Testis (tissue), 5 donors: ENCODE measurements around the gene AKAP8. TPM values are rescaled to one million over a fixed set of nuclear protein-coding genes. Genes with fewer than 3 reads are reported as not detected.
A peak's percentile ranks its signal among the peaks of the same experiment; 100 is the strongest.

ENCODE experiments used
- DNase-seq: peaks from one replicate; pipeline ENCODE4 v3.0.0-alpha.2; 2019
- H3K27ac ChIP-seq, 2 donors: fragments of 200-600 bp; sonication (generic); one replicate each; pipeline ENCODE4 v1.5.1; 2019
- H3K27me3 ChIP-seq: fragments of 200-600 bp; sonication (generic); one replicate; pipeline ENCODE4 v1.5.1; 2019
- H3K36me3 ChIP-seq: fragments of 200-600 bp; sonication (generic); one replicate; pipeline ENCODE4 v1.5.1; 2017; ENCODE audit warnings: low read depth; ENCODE audit errors: missing control alignments
- H3K4me1 ChIP-seq: fragments of 200-600 bp; sonication (generic); one replicate; pipeline ENCODE4 v1.5.1; 2019
- H3K4me3 ChIP-seq, 2 donors: fragments of 200-600 bp; sonication (generic); one replicate each; pipeline ENCODE4 v1.5.1; 2017 to 2019
- H3K9me3 ChIP-seq: fragments of 200-600 bp; sonication (generic); one replicate; pipeline ENCODE4 v1.5.1; 2017
- POLR2A ChIP-seq: fragments of 450-650 bp; IDR thresholded peaks from one replicate; pipeline ENCODE4 v1.6.1; 2017; ENCODE audit warnings: antibody characterized with exemption, mild to moderate bottlenecking, moderate library complexity
- WGBS, 2 donors: methylation state at CpG; one replicate each; pipeline ENCODE4 v1.1.5; 2018; 5-methylcytosine and 5-hydroxymethylcytosine counted together
- intact Hi-C: fragments of 100-400 bp; cut with DNase I; formaldehyde crosslinking; loops from one replicate; pipeline ENCODE4 v1.15.1; 2023; ENCODE audit warnings: low total_unique reads
- long read RNA-seq, 2 donors: transcript quantifications; one replicate each; lab custom pipeline, GENCODE V29; 2026
- polyA plus RNA-seq: library from polyadenylated mRNA; stranded (reverse); fragments of 350-450 nt; fragmentation: Illumina TruSeq; extraction: RNeasy Lipid Tissue Mini Kit (QIAGEN cat#74804); gene quantifications from one replicate; pipeline ENCODE4 v1.2.3, GENCODE V29; 2014; ENCODE audit warnings: low read depth, low replicate concordance; ENCODE audit not compliant: insufficient read depth
- total RNA-seq, 2 donors: library from RNA; depleted of rRNA; stranded (reverse); fragments of >200 nt; gene quantifications; one replicate each; pipeline ENCODE4 v1.2.3, GENCODE V29; 2016
- TF ChIP-seq, protein P1 (sequence below), 3 experiments: fragments of 450-650 bp in 2 of 3; fragments of 200-600 bp in 1 of 3; sonication (generic) in 1 of 3; IDR thresholded peaks; one replicate each; pipeline ENCODE4 v1.5.1; 2016 to 2019; ENCODE audit warnings: antibody characterized with exemption in 3 of 3, mild to moderate bottlenecking in 2 of 3, moderate library complexity in 1 of 3

The AKAP8 gene
- total RNA-seq (10 to 100 TPM; 44.0 to 46.3 TPM), polyA plus RNA-seq (20.1 TPM)
- long read RNA-seq, donor 1, partial matches to known transcripts = 0 of 3 reads
- long read RNA-seq, donor 1, other reads (novel, unspliced or antisense) = 0 of 3 reads
- long read RNA-seq, donor 2, partial matches to known transcripts = 0 of 2 reads
- long read RNA-seq, donor 2, other reads (novel, unspliced or antisense) = 0 of 2 reads

DNA sequence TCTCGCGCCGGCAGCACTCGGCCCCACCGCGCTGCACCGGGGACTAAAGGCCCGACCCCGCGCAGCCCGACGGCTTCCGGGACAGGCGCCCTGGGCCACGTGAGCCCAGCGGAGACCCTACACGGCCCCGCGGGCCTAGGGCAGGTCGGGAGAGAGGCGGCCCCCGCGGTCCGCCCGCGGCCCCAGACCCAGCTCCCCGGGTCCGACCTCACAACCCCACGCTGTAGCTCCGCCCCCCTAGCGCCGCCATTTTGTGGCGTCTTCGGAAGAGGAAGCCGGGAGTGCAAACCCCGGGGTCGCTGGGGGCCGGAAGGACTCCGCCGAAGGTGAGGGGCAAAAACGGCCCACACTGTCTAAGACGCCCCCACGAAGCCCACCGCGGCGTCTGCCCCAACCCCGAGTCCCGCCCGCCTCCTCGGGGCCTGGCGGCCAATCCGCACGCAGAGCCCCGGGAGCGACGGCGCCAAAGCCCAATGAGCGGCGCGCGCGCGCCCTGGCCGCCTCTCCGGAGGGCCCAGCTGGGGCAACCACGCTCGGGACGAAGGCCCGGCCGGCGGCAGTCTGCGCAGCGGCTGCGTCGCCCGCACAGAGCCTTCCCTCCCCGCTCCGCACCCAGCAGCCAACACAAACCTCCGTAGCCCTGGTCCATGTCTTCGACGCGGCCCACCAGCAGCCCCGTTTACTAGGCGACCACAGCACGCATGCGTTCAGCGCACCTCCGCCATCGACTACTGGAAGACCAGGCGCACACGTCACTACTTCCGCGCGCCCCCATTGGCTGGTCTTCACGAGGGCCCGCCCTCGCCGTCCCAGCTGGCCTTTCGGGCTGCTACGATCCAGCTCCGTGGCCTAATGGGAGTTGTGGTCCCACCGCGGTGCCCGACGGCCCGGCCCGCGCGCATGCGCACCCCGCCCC is at the start of gene AKAP8:
TSS of gene AKAP8 (minus strand) at position 705 of the 916 bp plus-strand sequence. CDS start at position 649, 56 bp downstream.
- WGBS, 2 donors = 0 to 1% methylated on average over 36 to 104 of the region's 111 CpGs
- DNase-seq = peak; percentile 99
- peaks cover 29% of the 10 kb centered on the region for H3K4me1 ChIP-seq
- H3K36me3 ChIP-seq = no peaks in the 10 kb centered on the region
- intact Hi-C loops = loop anchor here (10.0 kb wide), 1 partner anchor 125 kb away; no protein-coding TSS in a partner anchor
- H3K27ac ChIP-seq = peak within 1 kb of the TSS; percentile 88 to 93
- no peak for TF ChIP-seq POLR2A
- TF ChIP-seq, protein P1, sequence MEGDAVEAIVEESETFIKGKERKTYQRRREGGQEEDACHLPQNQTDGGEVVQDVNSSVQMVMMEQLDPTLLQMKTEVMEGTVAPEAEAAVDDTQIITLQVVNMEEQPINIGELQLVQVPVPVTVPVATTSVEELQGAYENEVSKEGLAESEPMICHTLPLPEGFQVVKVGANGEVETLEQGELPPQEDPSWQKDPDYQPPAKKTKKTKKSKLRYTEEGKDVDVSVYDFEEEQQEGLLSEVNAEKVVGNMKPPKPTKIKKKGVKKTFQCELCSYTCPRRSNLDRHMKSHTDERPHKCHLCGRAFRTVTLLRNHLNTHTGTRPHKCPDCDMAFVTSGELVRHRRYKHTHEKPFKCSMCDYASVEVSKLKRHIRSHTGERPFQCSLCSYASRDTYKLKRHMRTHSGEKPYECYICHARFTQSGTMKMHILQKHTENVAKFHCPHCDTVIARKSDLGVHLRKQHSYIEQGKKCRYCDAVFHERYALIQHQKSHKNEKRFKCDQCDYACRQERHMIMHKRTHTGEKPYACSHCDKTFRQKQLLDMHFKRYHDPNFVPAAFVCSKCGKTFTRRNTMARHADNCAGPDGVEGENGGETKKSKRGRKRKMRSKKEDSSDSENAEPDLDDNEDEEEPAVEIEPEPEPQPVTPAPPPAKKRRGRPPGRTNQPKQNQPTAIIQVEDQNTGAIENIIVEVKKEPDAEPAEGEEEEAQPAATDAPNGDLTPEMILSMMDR (IDR thresholded peaks at IDR 0.05) = peak in 1 of 3 experiments; percentile 8
- peak within 1 kb of the TSS; percentile 76 to 88 for H3K4me3 ChIP-seq
- no peaks in the 10 kb centered on the region for H3K9me3 ChIP-seq
- no peaks in the 10 kb centered on the region for H3K27me3 ChIP-seq

GRCh38 chr19:15427991-15428471 is 48.4 kb upstream of the AKAP8 start:
- Histone ChIP-seq H3K4me3 (no peak overlapping the region), H3K9me3 (no peaks in the 10 kb centered on the region), H3K27me3 (no peaks in the 10 kb centered on the region), H3K36me3 (no peaks in the 10 kb centered on the region), H3K4me1 (peaks cover 13% of the 10 kb centered on the region), H3K27ac (no peak overlapping the region)
- TF ChIP-seq, protein P1 (IDR thresholded peaks at IDR 0.05) = no peak
- TF ChIP-seq POLR2A = no peak
- 84 to 91% methylated on average over 18 to 23 of the region's 35 CpGs for WGBS, 2 donors
- intact Hi-C loops = no loop called here
- no peak for DNase-seq

GRCh38 chr19:15427350-15427700 is 47.7 kb upstream of the AKAP8 start:
- H3K4me1 ChIP-seq = peaks cover 13% of the 10 kb centered on the region
- intact Hi-C loops = no loop called here
- H3K4me3 ChIP-seq = no peak overlapping the region
- H3K36me3 ChIP-seq = no peaks in the 10 kb centered on the region
- no peak overlapping the region for H3K27ac ChIP-seq
- no peaks in the 10 kb centered on the region for H3K9me3 ChIP-seq
- H3K27me3 ChIP-seq = no peaks in the 10 kb centered on the region
- TF ChIP-seq, protein P1 (IDR thresholded peaks at IDR 0.05) = no peak
- TF ChIP-seq POLR2A = no peak
- DNase-seq = no peak
- 96% methylated on average over 17 to 25 of the region's 25 CpGs for WGBS, 2 donors

GRCh38 chr19:15426485-15427349 is 47.1 kb upstream of the AKAP8 start:
- intact Hi-C loops = no loop called here
- WGBS, 2 donors = 88 to 89% methylated on average over 10 to 16 of the region's 16 CpGs
- no peaks in the 10 kb centered on the region for H3K36me3 ChIP-seq

More at GRCh38 chr19:15426485-15427349, 47.1 kb upstream of the AKAP8 start:
- no peak overlapping the region for H3K4me3 ChIP-seq
- no peaks in the 10 kb centered on the region for H3K9me3 ChIP-seq
- no peak for TF ChIP-seq POLR2A
- TF ChIP-seq, protein P1 (IDR thresholded peaks at IDR 0.05) = no peak
- H3K4me1 ChIP-seq = peaks cover 13% of the 10 kb centered on the region
- peak; percentile 52 for DNase-seq
- no peaks in the 10 kb centered on the region for H3K27me3 ChIP-seq
- no peak overlapping the region for H3K27ac ChIP-seq
